ENCODE data around the gene PPP1R36. TPM values are rescaled to one million over a fixed set of nuclear protein-coding genes. Genes with fewer than 3 reads are reported as not detected.

The PPP1R36 gene, protein sequence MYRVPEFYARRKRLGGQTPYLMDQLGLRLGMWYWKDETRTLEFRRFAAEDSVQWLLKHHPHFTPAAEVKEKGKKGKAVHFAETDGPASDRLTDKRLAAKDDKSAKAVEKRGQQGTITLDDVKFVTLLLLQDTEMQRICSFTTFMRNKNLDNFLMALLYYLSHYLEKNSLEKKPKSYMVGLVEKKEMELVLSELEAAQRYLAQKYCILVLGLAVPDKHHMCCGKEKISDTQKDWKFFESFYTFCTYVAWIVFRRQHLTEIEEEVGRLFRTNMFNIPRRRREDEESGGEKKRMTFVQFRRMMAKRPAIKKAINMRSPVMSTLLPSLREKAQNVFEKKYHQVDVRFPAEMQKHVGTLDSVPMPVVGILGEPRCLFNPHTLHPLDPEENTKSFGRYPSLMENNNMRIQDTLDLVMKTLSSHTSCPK
- 0.57 and 0.70 TPM in 2 replicates for total RNA-seq (ENCODE audit: low replicate concordance)
- long read RNA-seq: 0 reads

DNA sequence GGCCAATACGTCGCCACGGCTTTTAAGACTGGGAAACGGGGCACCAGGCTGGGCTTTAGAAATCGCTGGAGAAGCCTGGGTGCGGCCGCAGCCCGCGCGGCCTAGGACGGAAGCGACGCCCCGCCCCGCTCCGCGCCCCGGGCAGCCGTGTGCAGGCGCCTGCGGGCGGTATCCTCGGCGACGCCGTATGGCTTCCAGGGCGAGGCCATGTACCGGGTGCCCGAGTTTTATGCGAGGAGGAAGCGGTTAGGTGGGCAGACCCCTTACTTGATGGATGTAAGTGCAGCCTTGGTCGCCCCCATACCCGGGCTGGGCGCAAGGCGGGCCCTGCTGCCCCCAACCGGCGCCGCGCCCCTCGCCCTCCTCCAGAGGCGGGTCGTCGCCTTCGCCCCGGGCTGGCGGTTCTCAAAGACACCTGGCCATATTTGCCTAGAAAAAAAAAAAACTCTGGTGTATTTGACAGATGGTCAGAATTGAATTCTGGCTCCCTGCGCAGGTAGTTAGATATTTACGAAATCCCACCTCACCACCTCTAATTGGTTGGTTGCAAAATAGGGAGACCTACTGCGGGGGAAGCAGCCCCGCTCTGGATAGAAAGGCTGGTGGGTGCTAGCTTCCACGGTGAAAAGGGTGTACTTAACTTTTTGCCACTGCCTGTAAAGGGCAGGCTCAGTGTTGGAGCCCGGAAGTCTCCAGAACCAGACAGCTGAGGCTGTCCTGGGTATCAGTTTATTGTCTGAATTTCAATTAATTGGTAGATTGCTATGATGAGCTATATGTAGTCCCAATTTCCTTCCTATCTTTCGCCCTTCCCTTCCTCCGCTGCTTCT is at the start of gene PPP1R36:
TSS of gene PPP1R36 (plus strand) at position 171 of the 830 bp plus-strand sequence. CDS start at position 208, 37 bp downstream.
- no peak for DNase-seq (ENCODE audit: extremely low spot score, unreplicated experiment)
- H3K27ac Mint-ChIP-seq: peak within 1 kb of the TSS; percentile 14
- peaks cover 11% of the 10 kb centered on the region for H3K4me1 Mint-ChIP-seq (ENCODE audit: unreplicated experiment)
- no peaks in the 10 kb centered on the region for H3K9me3 Mint-ChIP-seq
- no peaks in the 10 kb centered on the region for H3K36me3 Mint-ChIP-seq
- H3K27me3 Mint-ChIP-seq: peaks cover 20% of the 10 kb centered on the region
- TF ChIP-seq, protein P1, sequence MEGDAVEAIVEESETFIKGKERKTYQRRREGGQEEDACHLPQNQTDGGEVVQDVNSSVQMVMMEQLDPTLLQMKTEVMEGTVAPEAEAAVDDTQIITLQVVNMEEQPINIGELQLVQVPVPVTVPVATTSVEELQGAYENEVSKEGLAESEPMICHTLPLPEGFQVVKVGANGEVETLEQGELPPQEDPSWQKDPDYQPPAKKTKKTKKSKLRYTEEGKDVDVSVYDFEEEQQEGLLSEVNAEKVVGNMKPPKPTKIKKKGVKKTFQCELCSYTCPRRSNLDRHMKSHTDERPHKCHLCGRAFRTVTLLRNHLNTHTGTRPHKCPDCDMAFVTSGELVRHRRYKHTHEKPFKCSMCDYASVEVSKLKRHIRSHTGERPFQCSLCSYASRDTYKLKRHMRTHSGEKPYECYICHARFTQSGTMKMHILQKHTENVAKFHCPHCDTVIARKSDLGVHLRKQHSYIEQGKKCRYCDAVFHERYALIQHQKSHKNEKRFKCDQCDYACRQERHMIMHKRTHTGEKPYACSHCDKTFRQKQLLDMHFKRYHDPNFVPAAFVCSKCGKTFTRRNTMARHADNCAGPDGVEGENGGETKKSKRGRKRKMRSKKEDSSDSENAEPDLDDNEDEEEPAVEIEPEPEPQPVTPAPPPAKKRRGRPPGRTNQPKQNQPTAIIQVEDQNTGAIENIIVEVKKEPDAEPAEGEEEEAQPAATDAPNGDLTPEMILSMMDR (conservative IDR thresholded peaks at IDR 0.05): no peak
- H3K4me3 Mint-ChIP-seq: peak within 1 kb of the TSS; percentile 76

DNA sequence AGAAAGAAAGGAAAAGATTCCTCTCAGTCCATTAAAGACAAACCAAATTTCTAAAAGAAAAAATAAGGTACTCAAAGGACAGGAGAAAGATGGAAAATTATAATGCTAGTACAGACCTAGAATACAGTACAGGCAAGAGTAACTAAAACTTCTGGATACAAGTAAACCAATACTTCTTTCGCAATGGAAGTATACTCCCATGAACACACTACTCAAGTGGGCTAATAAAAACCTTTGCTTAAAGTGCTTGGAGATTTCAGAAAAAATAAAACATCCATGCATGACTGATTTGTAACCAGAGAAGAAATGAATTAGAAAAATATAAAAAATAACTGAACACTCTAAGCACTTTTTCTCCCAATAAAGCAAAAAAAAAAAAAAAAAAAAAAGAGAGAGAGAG is 49.7 kb upstream of the PPP1R36 start:
- Mint-ChIP-seq H3K36me3 (peaks cover 3% of the 10 kb centered on the region), H3K27ac (peak overlapping the region; percentile 6), H3K9me3 (no peaks in the 10 kb centered on the region), H3K4me3 (peak overlapping the region; percentile 0), H3K4me1 (ENCODE audit: unreplicated experiment) (peaks cover 28% of the 10 kb centered on the region), H3K27me3 (no peaks in the 10 kb centered on the region)
- TF ChIP-seq, protein P1 (conservative IDR thresholded peaks at IDR 0.05): no peak
- DNase-seq (ENCODE audit: extremely low spot score, unreplicated experiment): no peak

DNA sequence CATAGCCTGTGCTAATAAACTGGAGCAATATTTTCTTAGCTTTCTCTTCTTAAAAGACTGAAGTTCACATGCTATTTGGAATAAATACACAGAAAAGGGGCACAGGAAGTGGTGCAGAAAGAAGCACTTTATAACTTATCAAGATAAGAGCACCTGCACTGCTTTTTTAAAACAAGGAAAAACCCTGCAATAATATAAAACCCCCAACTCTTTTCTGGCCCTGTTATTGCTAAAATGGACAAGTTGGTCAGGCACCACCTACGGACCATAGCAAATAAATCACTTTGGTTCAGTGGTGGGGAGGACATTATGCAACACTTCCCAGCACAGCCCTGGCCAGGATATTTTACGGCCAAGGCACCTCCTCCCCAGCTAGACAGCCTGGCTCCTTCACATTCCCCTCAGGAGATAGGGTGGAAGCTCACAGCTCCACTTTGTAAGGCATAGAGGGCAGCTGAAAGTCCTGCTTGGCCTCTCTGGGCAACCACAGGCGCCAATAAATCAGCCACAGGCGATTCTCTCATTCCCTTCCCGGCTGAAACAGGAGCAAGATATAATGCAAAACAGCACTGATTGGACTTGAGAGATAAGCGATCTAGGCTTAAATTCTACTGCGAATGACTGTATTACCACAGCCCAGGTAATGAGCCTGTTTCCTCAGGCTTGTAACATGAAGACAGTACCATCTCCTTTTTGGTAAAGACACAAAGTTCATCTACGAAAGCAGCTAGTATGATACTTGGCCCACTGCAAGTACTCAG is 48.2 kb upstream of the PPP1R36 start:
- peaks cover 38% of the 10 kb centered on the region for H3K4me1 Mint-ChIP-seq (ENCODE audit: unreplicated experiment)
- peak overlapping the region; percentile 98 for H3K4me3 Mint-ChIP-seq
- no peaks in the 10 kb centered on the region for H3K9me3 Mint-ChIP-seq
- H3K36me3 Mint-ChIP-seq: peaks cover 2% of the 10 kb centered on the region
- DNase-seq (ENCODE audit: extremely low spot score, unreplicated experiment): no peak
- H3K27me3 Mint-ChIP-seq: no peaks in the 10 kb centered on the region
- H3K27ac Mint-ChIP-seq: peak overlapping the region; percentile 95
- TF ChIP-seq, protein P1 (conservative IDR thresholded peaks at IDR 0.05): no peak

DNA sequence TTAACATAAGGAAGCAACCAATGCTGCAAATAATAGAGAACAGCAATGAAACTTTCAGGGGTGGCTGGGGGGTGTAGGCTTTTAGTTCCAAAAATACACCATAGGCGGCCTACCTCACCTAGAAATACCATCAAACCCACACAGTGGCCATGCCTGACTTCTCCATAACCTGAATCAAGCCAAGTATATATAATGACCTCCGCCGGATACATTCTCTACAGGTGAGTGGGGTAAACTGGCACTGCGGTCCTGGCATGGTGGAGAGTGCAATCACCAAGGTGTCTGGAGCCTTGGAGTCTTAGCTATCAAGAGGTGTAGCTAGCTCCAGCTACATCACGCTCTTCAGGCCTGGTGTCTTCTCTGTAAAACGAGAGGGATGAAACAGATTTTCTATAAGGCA is 47.3 kb upstream of the PPP1R36 start:
- Mint-ChIP-seq H3K9me3 (no peaks in the 10 kb centered on the region), H3K27ac (peak overlapping the region; percentile 95), H3K4me1 (ENCODE audit: unreplicated experiment) (peaks cover 46% of the 10 kb centered on the region), H3K27me3 (no peaks in the 10 kb centered on the region), H3K36me3 (no peaks in the 10 kb centered on the region), H3K4me3 (peak overlapping the region; percentile 98)
- DNase-seq (ENCODE audit: extremely low spot score, unreplicated experiment): no peak
- TF ChIP-seq, protein P1 (conservative IDR thresholded peaks at IDR 0.05): no peak

DNA sequence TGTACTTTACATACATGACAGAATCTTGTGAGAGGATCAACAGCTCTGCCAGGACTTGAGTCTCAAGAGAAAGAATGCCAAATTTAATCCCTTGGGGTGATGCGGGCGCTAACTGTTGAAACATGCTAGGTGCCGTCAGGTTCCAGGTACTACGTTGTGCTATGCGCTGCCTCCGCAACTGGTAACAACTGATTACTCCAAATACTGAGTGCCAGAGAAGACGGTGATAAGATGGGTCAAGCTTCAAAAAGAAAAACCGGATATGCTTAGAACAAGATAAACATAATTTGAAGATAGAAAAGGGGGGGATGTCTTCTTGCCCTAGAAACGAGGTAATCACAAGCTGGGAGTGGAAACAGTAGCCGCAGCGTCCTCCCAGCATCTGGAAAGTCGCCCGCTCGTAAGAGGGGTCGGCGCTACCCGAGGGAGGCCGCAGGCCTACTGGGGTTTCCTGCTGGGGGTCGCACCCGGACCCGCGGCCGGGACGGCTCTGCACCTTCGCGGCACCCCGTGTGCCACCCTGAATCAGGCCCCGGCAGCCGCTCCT is 46.8 kb upstream of the PPP1R36 start:
- peaks cover 51% of the 10 kb centered on the region for H3K4me1 Mint-ChIP-seq (ENCODE audit: unreplicated experiment)
- peak; percentile 71 for DNase-seq (ENCODE audit: extremely low spot score, unreplicated experiment)

More for the DNA sequence above, 46.8 kb upstream of the PPP1R36 start:
- TF ChIP-seq, protein P1 (conservative IDR thresholded peaks at IDR 0.05): no peak
- Mint-ChIP-seq H3K4me3 (peak overlapping the region; percentile 98), H3K9me3 (no peaks in the 10 kb centered on the region), H3K27me3 (no peaks in the 10 kb centered on the region), H3K36me3 (peaks cover 3% of the 10 kb centered on the region), H3K27ac (peak overlapping the region; percentile 95)
